RCC 7860 (cell line): Measurements from ENCODE around the gene ARMC8.
A peak's percentile ranks its signal among the peaks of the same experiment; 100 is the strongest.

Source experiments
- DNase-seq: peaks from one replicate; pipeline ENCODE4 v3.0.0-alpha.2; 2015; ENCODE audit warnings: low spot score
- FAIRE-seq: peaks from 2 replicates; lab custom pipeline; 2012; peaks lifted over from hg19 to GRCh38; lab: Jason Lieb, UNC

Gene ARMC8

DNA sequence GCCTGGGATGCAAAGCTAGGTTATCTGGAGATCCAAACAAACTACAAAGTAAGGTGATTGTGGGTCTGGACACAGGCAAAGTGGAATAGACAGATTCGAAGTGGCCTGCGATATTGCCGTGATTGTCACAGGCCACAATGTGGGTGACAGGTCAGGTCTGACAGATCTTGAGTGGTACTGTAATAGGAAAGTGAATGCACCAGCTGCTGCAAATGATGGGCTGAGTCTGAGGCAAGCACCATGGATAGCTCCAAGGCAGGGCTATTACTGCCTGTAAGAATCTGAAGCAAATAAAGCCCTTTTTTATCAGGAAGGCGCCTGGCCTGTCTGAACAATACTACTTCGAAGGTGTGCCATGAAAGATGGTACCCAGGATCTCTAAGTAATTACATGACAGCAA is 10.0 kb downstream of the ARMC8 start:
- FAIRE-seq (no peak), DNase-seq (no peak)

GRCh38 chr3:138197524-138197923 is 10.4 kb downstream of the ARMC8 start:
- FAIRE-seq (no peak), DNase-seq (no peak)

- FAIRE-seq, result no peak
- DNase-seq, result no peak
Observed at GRCh38 chr3:138199851-138200250, 12.8 kb downstream of the ARMC8 start.

DNA sequence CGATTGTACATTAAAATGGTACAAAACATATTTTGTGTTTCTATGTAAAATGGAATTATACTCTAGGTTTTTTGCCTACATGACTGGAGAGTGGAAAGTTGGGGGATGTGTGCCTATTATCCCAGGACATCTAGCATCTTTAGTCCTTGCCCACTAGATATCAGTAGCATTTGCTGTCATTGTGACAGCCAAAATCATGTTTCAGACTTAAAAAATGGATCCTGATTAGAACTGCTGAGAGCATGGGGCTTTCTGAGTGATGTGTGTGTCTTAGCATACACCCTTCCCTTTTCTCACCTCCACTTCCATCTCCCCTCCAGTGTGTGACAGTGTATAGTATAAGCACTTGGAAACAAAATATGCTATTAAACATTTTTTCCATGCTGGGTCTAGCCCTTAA is 13.3 kb downstream of the ARMC8 start:
- DNase-seq, result no peak
- no peak for FAIRE-seq

- DNase-seq (no peak), FAIRE-seq (no peak)
Observed at GRCh38 chr3:138202945-138203701, 16.0 kb downstream of the ARMC8 start.

DNA sequence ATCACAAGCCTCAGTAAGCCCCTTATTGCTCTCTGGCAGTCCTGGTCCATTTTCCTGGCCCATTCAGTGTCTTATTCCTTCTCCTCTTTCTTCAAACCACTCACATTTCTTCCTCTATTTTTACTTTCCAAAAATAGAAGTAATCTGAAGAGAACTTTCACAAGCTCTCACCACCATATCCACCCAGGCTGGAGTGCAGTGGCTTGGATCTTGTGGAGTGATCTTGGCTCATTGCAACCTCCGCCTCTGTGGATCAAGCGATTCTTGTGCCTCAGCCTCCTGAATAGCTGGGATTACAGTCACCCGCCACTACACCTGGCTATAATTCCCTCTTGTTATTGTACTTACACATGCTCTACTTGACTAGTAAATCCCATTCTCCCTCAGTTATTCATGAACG is 16.8 kb downstream of the ARMC8 start:
- FAIRE-seq (no peak), DNase-seq (no peak)

DNA sequence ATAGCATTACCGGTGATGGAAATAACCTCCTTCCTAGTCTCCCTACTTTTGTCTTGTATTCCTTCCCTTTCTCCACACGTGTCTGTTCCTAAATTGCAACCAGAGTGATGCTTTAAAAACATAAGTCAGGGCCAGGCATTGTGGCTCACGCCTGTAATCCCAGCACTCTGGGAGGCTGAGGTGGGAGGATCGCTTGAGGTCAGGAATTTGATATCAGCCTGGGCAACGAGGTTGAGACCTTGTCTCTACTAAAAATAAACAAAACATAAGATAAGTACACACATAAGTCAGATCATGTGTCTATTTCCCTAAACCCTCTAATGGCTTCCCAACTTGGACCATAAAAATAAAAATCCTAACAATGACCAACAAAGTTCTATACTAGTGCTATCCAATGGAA is 18.4 kb downstream of the ARMC8 start:
- FAIRE-seq (no peak), DNase-seq (no peak)

- FAIRE-seq (no peak), DNase-seq (no peak)
Observed at GRCh38 chr3:138206196-138206595, 19.1 kb downstream of the ARMC8 start.

DNA sequence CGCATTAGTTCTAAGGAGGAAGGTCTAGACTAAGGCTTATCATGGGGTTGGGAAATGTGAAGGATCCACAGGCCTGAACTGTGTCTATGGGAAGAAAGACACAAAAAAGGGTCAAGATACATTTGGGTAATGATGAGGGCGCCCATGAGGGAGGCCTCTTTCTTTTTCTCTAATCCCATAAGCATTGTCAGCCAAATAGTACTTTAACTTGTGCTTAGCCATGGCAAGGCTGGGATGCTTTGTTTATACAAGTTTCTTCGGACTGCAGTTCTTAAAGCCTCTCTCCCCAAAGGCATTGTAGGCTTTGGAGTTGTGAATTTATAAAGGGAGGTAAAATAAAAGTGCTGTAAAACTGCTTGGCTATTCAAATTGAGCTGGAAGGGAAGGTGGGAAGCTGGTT is 23.4 kb downstream of the ARMC8 start:
- DNase-seq (no peak), FAIRE-seq (no peak)

DNA sequence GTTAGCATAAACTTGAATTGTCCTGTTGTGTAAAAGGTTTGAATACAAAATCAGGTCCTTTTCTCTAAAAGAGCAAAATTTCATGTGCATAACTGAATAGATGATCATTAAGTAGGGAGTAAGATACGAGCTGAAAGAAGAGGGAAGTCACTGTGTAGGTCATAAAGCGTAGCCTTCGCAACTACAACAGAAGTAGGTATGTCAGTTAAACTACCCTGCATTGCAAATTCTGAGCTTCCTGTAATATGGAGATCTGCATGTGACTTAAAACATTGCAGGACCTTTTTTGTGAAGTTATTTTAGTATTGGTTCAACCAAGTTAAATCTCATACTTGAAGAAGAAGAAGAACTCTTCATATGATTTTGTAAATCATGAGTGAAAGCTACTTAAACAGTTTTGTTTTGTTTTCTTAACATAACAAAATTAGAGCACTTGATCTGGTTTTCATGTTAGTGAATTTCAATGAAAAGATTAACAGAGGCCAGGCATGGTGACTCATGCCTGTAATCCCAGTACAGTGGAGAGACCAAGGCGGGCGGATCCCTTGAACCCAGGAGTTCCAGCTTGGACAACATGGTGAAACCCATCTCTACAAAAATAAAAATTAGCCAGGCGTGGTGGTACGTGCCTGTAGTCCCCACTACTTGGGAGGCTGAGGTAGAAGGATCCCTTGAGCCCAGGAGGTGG is 26.4 kb downstream of the ARMC8 start:
- no peak for DNase-seq
- FAIRE-seq, result peak; percentile 29

DNA sequence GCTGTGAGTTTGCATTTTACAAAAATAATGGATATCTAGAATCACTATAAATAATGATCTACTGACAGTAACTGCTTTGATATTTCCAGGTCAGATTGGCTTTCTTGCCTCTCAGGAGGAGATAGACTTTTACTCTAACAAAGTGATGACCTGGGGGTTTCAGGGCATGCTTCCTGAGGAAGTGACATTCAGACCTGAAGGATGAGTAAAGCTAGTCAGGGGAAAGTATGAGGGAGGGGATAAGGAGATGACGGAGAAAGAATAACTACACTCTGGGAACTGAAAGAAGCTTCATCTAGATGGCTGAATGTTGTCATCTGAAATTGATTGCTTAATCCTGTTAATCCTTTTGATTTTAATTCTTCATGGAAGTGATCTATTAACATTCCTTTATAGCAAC is 32.2 kb downstream of the ARMC8 start:
- FAIRE-seq, result no peak
- DNase-seq, result no peak

- FAIRE-seq, result no peak
- no peak for DNase-seq
Observed at GRCh38 chr3:138220242-138220641, 33.1 kb downstream of the ARMC8 start.

- DNase-seq, result no peak
Observed at GRCh38 chr3:138220788-138221187, 33.7 kb downstream of the ARMC8 start.

DNA sequence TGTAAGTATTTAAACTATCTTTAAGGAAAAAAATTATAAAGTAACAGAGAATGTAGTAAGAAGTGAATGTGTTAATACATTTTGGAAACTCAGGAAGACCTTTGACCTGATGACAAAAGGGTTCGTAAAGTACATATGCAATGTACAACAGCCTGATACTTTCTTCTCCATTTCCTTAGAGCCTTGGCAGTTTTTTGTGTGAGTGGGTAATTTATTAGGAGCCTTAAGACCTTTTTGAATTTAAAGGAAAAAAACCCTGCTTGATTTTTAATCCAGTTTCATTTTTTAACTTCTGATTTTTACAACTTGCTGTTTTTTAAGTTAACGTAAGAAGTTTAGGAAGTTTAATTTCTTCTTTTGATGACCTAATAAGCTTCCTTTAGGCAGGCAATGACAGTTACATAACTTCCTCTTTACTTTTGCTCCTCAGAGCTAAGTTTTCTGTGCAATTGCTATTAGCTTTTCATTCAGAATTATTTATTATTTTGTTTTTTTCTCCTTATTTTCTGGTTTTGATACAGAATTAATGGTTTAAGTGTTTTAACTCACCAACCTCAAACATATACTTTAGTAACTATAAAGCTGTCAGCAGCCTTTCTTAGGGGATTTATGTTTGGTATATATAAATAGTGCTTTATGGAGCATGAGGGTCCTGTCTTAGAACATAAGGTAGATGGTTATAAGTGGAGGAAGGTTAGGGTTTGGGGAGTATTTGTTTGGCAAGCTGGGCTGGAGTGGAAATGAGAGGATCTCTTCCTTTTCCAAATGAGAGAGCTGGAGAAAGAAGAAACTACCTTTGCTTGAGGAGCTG is 35.2 kb downstream of the ARMC8 start:
- DNase-seq, result no peak
- FAIRE-seq, result no peak

More at GRCh38 chr3:138220788-138221187, 33.7 kb downstream of the ARMC8 start:
- no peak for FAIRE-seq

- DNase-seq (no peak), FAIRE-seq (no peak)
Observed at GRCh38 chr3:138222942-138223287, 35.8 kb downstream of the ARMC8 start.

DNA sequence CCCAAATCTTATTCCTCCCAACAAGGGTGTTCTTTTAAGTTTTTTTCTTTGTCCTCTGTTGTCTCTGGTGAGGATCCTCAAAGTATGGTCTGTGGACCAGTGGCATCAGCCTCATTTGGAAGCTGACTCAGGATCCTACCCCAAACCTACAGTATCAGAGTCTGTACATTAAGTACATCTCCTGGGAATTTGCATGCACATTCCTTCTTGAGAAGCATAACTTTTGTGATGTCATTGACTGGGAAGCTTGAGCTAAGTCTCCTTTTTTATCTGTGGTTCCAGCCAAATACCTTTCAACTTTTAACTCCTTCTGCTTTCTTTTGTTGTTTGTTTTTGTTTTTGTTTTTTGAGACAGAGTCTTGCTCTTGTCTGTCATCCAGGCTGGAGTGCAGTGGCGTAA is 40.5 kb downstream of the ARMC8 start:
- DNase-seq (no peak), FAIRE-seq (no peak)

GRCh38 chr3:138230525-138230924 is 43.4 kb downstream of the ARMC8 start:
- DNase-seq (no peak), FAIRE-seq (no peak)

DNA sequence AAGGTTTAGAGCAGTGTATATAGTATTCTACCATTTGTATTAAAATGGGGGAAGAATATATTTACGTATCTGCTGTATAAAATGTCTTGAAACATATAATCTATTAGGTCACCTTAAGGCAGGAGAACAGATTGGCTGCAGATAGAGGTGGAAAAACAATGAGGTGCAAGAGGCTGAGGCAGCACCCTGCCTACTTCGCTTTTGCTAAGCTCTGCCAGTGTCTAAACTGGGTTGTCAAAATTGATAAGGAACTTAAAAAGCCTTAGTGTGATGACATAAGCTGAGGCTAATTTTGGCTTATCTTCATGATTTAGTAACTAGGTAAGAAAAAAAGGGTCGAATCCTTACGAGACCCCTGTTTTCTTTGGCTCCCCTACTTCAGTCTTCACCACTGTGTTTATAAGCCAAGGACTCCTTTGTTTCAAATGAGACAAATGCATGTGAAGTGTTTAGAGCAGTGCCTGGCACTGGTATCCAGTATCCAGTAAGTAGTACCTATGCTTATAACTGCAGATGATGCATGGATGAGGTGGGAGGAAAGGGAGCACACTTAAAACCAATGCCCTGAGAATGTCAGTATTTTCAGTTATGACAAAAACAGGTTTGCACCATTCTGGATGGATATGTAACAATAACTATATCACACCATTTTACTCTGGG is 45.7 kb downstream of the ARMC8 start:
- DNase-seq (no peak), FAIRE-seq (no peak)

DNA sequence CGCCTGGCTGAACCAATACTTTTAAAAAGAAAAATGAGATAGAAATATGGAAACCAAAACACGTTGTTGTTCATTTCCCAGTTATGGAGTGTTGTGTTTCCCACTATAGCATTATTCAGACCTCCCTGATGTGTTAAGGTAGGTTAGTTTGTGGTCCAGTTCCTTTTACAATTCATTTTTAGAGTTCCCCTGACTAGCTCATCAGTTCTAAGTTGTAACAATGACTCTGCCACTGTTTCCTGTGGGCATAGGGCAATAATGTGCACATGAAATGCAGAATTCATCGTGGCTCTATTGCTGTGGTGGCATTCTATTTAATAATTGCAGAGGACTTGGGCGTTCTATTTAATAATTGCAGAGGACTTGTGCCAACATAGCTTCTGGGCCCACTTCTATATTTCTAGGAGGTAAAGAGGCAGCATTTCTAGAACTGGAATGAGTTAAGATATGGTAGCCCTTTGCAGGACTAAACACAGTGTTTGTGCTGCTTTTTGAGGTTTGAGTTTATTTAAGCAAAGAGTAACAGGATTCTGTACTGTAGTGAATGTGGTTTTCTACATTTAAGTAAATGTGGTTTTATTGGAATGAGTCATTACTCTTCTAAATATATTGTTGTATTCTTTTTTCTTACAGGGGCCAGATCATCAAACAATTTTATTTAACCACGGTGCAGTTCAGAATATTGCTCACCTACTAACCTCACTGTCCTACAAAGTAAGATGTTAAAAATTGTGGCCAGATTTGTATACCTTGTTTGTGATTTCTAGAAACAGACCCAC is 47.5 kb downstream of the ARMC8 start:
- FAIRE-seq, result peak; percentile 43
- no peak for DNase-seq

- FAIRE-seq (no peak), DNase-seq (no peak)
Observed at GRCh38 chr3:138238711-138239110, 51.6 kb downstream of the ARMC8 start.

GRCh38 chr3:138241061-138241460 is 54.0 kb downstream of the ARMC8 start:
- no peak for DNase-seq

More at GRCh38 chr3:138241061-138241460, 54.0 kb downstream of the ARMC8 start:
- FAIRE-seq, result no peak
